AG10803 (cell line): ENCODE measurements around the gene ARHGAP24.
"Not testable (repeated sequence)": the region's sequence is repeated elsewhere in the genome, so short reads cannot be mapped to it uniquely, and the experiment has no call there.

Experiments used
- DNase-seq: peaks from one replicate; pipeline ENCODE4 v3.0.0; 2010; ENCODE audit warnings: low read depth
- H3K4me3 ChIP-seq: 2 replicates; pipeline ENCODE4 v1.5.1; 2011; ENCODE audit warnings: mild to moderate bottlenecking, low read length, control low read depth
- TF ChIP-seq, protein P1 (sequence below): conservative IDR thresholded peaks from 2 replicates; pipeline ENCODE4 v1.5.1; 2011; ENCODE audit warnings: mild to moderate bottlenecking, low read length, control low read depth, inconsistent platforms

ARHGAP24 gene

GRCh38 chr4:86014599-86014998, 539.6 kb downstream of the ARHGAP24 start:
- TF ChIP-seq, protein P1, sequence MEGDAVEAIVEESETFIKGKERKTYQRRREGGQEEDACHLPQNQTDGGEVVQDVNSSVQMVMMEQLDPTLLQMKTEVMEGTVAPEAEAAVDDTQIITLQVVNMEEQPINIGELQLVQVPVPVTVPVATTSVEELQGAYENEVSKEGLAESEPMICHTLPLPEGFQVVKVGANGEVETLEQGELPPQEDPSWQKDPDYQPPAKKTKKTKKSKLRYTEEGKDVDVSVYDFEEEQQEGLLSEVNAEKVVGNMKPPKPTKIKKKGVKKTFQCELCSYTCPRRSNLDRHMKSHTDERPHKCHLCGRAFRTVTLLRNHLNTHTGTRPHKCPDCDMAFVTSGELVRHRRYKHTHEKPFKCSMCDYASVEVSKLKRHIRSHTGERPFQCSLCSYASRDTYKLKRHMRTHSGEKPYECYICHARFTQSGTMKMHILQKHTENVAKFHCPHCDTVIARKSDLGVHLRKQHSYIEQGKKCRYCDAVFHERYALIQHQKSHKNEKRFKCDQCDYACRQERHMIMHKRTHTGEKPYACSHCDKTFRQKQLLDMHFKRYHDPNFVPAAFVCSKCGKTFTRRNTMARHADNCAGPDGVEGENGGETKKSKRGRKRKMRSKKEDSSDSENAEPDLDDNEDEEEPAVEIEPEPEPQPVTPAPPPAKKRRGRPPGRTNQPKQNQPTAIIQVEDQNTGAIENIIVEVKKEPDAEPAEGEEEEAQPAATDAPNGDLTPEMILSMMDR = no peak
- no peak overlapping the region for H3K4me3 ChIP-seq
- DNase-seq = no peak

DNA sequence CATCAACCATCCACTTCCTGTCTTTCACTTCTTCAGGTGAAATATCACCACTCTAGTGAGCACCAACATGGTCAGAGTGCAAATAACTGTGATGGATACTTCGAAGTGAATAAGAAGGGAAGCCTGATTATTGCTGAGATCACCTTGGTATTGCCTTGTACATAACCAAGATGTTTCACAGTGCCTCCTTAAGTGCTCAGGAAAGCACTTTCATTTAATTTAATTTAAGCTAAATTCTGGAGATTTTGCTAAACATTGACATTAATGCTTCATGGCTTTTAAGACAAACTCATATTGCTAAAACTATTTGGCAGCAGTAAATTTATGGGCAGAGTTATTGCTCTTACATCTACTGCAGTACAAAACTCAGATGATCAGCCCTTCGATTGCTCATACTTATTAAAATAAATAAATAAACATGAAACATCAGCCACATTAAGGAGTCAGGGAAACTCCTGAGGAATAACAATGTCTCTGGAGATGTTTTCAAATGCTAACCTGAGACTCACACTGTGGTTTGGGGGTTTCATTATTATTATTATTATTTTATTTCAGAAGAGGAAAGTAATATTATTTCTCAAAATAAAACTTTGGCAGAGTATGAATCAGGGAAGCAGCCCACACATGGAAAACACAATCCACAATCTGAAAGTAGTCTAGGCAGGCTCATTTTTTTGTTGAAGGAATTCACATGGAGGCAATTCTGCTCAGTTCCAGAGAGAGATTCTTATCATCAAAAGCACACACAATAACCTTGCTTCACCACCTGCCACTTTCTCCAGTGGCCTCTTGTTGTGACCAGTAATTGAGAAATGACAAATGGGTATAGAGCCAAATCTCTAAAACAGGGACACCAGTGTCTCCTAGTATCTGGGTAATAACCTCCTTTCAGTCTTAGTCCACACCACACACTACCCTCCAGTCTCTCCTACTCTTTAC, 540.7 kb downstream of the ARHGAP24 start:
- TF ChIP-seq, protein P1 = no peak
- DNase-seq = no peak
- no peak overlapping the region for H3K4me3 ChIP-seq

DNA sequence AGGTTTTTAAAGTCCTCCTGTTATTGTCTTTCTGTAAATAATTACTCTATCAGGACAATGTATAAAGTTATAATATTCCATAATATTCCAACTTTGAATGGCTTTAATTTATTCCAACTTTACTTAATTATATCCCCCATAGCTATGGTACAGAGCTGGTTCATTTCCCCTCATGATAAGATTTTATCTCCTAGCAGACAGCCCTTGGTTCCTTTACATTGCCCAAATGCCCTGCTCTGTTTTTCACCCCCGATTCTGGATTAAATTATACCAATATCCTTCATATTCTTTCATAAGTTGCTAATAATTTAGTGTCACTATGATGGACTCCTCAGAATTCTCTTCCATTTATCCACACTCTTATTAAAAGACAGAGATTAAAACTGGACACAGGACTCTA, 544.4 kb downstream of the ARHGAP24 start:
- H3K4me3 ChIP-seq = no peak overlapping the region
- TF ChIP-seq, protein P1 = no peak
- DNase-seq = no peak

DNA sequence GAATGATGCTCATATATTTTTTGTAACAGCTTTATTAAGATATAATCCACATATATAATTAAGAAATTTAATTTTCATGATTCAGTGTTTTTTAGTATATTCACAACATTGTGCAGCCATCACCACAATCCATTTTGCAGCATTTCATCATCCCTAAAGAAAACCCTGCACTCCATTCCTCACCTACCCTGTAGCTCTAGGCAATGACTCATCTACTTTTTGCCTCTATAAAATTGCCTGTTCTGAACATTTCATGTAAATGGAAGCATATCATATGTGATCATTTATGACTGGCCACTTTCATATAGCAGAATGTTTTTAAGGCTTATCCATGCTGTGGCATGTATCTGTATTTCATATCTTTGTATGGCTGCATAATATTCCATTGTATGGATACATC, 545.0 kb downstream of the ARHGAP24 start:
- TF ChIP-seq, protein P1 = no peak
- H3K4me3 ChIP-seq = no peak overlapping the region
- DNase-seq = no peak

DNA sequence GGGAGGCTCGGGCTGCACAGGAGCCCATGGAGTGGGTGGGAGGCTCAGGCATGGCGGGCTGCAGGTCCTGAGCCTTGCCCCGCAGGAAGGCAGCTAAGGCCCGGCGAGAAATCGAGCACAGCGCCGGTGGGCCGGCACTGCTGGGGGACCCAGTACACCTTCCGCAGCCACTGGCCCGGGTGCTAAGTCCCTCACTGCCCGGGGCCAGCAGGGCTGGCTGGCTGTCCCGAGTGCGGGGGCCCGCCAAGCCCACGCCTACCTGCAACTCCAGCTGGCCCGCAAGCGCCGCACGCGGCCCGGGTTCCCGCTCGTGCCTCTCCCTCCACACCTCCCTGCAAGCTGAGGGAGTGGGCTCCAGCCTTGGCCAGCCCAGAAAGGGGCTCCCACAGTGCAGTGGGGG, 546.7 kb downstream of the ARHGAP24 start:
- H3K4me3 ChIP-seq, DNase-seq: not testable (repeated sequence)

DNA sequence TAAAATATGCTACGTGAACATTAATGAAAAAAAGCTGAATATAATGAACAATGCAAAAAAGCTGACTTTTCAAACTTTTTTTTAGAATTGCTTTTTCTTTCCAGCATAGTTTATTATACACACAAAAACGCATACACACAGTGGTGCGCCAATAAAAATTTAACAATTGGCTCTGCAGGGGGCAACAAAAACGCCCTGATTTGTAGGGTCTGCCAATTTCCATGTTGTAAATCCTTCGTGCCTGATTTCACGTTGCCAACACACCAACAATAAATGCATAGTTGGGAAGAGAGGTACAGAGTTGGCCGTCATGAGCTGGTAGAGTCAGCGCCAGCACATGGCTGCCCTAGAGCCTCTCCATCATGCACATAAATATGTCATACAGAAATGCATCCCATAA, 551.8 kb downstream of the ARHGAP24 start:
- no peak overlapping the region for H3K4me3 ChIP-seq
- TF ChIP-seq, protein P1 = no peak
- DNase-seq = no peak

- H3K4me3 ChIP-seq = no peak overlapping the region
- DNase-seq = peak; percentile 40
- TF ChIP-seq, protein P1 = no peak
Measured at GRCh38 chr4:86031927-86032326, 557.0 kb downstream of the ARHGAP24 start.
